GOT3 (cell line): Measurements from ENCODE around the gene EIF5A2.
"Not testable (repeated sequence)": the region's sequence is repeated elsewhere in the genome, so short reads cannot be mapped to it uniquely, and the experiment has no call there.

Source experiments
- DNase-seq: peaks from one replicate; lab custom pipeline; 2025; ENCODE audit warnings: mixed read lengths; lab: John Stamatoyannopoulos, UW

Gene EIF5A2

GRCh38 chr3:170896781-170897180 lies 11.7 kb downstream of the EIF5A2 start:
- DNase-seq = no peak

- DNase-seq = not testable (repeated sequence)
Observed at GRCh38 chr3:170896333-170896732, 12.1 kb downstream of the EIF5A2 start.

- no peak for DNase-seq
Observed at GRCh38 chr3:170893895-170894294, 14.5 kb downstream of the EIF5A2 start.

GRCh38 chr3:170889630-170890029 lies 18.8 kb downstream of the EIF5A2 start:
- no peak for DNase-seq

- DNase-seq = no peak
Observed at GRCh38 chr3:170889132-170889531, 19.3 kb downstream of the EIF5A2 start.

- not testable (repeated sequence) for DNase-seq
Observed at GRCh38 chr3:170884109-170884930, 24.1 kb downstream of the EIF5A2 start.

- DNase-seq = not testable (repeated sequence)
Observed at GRCh38 chr3:170878688-170879087, 29.7 kb downstream of the EIF5A2 start.

- DNase-seq = not testable (repeated sequence)
Observed at GRCh38 chr3:170877311-170877710, 31.1 kb downstream of the EIF5A2 start.

GRCh38 chr3:170876537-170876936 lies 31.9 kb downstream of the EIF5A2 start:
- no peak for DNase-seq

GRCh38 chr3:170869645-170870593 lies 38.5 kb downstream of the EIF5A2 start, which contains the start of gene RPL22L1:
Gene RPL22L1, minus strand, starts transcription at chr3:170870195. Its CDS starts 28 bp downstream, at chr3:170870167.
- DNase-seq = no peak

- DNase-seq = no peak
Observed at GRCh38 chr3:170869239-170869590, 39.2 kb downstream of the EIF5A2 start.

GRCh38 chr3:170868577-170869238 lies 39.7 kb downstream of the EIF5A2 start:
- DNase-seq = no peak

- no peak for DNase-seq
Observed at GRCh38 chr3:170867143-170867937, 41.1 kb downstream of the EIF5A2 start.

GRCh38 chr3:170866499-170866898 lies 41.9 kb downstream of the EIF5A2 start:
- DNase-seq = no peak

- no peak for DNase-seq
Observed at GRCh38 chr3:170865209-170866094, 43.0 kb downstream of the EIF5A2 start.

- DNase-seq = no peak
Observed at GRCh38 chr3:170864525-170865208, 43.8 kb downstream of the EIF5A2 start.

- DNase-seq = no peak
Observed at GRCh38 chr3:170863816-170864215, 44.6 kb downstream of the EIF5A2 start.

- no peak for DNase-seq
Observed at GRCh38 chr3:170862618-170863374, 45.6 kb downstream of the EIF5A2 start.

GRCh38 chr3:170858599-170858998 lies 49.8 kb downstream of the EIF5A2 start:
- DNase-seq = no peak
